ENCODE data around the gene CDHR5.

CDHR5 gene

GRCh38 chr11:620935-621814 is 3.6 kb downstream of the CDHR5 start:
- DNase-seq: no peak

GRCh38 chr11:620201-620600 is 4.6 kb downstream of the CDHR5 start:
- no peak for DNase-seq

DNA sequence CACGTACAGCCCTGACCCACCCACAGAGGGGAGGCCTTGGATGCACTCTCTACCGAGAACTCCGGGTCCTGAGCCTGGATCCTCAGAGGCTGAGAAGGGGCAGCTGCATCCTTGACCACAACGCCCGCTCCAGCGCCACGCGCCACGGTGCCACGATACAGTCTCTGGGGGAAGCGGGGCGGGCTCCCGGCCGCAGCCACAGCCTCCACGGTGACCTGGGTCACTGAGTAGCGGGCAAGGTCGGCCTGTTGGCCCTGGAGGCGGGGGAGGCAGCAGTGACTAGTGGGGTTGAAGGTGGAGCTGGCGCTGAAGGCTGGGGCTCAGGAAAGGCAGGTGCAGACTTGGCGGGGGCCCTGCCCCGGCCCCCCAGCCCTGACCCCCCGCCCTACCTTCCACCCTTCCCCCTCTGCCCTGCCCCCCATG is 5.1 kb downstream of the CDHR5 start:
- DNase-seq: no peak

DNA sequence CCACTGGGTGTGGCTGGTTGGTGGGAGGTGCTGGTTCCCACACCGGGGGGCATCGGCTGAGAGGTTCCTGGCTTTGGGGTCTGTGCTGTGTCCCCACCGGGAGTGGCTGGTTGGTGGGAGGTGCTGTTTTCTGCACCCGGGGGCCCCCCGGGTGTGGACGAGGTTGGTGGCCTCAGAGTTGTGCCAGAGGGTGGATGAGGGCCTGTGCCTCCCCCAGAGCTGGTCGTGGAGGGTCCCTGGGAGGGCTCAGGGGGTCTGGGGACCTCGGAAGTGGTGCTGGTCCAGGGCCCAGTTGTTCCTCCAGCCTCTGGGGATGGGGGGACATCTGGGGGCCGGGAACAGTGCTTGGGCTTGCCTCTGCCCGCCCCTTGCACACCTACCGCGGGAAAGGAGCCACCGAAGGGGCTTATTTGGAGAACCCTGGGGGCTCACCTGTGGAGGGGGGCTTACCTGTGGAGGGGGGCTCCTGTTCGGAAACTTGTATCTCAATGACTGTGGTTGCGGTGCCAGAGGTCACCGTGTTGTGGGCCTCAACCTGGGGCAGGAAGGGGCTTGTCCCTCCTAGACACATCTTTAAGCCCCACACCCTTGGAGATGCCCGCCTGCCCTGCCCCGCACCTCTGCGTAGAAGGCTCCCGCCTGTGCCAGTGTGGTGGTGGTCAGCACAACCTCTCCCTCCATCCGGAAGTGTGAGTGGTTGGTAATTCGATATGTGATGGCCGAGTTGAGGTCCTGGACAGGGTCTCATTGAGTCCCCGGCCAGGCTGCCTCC is 5.7 kb downstream of the CDHR5 start:
- no peak for DNase-seq

DNA sequence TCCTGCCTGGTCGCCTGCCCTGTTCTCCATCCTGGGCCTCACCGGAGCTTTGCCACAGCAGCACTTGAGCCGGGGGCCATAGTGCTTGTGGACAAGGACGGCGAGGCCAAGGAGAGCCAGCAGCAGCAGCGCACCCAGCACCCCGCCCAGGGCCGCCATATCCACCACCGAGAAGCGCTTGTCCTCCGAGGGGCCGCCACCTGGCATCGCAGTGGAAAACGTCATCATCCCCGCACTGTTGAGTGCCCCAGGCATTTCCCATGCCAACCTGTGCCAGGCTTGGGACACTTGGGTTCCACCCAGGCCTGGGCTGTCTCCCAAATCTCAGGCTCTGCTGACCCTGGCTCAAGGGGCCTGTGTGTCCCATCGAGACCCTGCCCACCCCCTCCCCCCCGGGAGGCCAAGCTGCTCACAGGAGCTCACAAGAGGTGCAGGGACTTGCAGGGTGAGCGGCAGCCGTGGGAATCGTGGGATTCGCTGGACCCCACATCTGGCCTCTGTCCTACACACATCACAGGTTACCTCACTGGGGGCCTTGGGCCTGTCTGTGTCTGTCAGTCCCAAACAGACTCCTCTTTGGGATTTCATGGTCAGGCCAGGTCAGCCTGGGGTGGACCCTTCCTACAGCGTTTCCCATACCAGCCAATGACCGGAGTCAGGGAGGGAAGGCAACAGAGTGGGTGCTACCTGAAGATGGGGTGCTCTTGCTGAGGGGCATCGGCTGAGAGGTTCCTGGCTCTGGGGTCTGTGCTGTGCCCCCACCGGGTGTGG is 6.7 kb downstream of the CDHR5 start:
- no peak for DNase-seq

DNA sequence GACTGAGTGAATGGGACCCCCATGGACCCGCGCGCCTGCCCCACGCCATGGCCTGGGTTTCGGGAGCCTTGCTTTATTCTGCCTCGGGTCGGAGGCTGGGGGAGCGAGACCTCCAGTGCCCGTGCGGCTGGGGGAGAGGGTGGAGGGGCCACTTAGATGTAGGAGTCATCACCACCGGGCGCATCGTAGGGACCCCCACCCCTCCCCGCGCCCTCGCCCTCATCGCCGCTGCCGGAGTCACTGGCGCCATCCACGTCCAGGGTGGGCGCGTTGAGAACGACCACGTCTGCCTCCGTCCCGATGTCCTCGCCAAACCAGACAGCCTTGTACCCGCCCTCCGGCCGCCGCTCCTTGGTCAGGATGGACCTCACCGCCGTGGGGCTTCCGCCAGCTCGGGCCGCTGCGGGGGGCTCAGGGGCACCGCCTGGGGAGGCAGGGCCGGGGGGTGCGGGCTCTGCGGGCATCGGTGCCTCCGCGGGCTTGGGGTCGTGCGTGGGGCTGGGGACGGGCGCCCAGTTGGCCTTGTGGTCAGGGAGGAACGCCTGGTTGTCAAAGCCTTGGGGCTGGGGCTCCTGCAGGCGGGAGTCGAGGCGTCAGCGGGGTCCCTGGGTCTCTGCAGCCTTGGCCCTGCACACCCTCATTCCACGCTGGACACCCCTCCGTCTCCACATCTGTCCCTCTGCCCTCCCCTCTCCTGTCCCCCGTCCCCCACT is 7.4 kb downstream of the CDHR5 start:
- no peak for DNase-seq

- no peak for DNase-seq
Observed at GRCh38 chr11:616320-617198, 8.2 kb downstream of the CDHR5 start.

DNA sequence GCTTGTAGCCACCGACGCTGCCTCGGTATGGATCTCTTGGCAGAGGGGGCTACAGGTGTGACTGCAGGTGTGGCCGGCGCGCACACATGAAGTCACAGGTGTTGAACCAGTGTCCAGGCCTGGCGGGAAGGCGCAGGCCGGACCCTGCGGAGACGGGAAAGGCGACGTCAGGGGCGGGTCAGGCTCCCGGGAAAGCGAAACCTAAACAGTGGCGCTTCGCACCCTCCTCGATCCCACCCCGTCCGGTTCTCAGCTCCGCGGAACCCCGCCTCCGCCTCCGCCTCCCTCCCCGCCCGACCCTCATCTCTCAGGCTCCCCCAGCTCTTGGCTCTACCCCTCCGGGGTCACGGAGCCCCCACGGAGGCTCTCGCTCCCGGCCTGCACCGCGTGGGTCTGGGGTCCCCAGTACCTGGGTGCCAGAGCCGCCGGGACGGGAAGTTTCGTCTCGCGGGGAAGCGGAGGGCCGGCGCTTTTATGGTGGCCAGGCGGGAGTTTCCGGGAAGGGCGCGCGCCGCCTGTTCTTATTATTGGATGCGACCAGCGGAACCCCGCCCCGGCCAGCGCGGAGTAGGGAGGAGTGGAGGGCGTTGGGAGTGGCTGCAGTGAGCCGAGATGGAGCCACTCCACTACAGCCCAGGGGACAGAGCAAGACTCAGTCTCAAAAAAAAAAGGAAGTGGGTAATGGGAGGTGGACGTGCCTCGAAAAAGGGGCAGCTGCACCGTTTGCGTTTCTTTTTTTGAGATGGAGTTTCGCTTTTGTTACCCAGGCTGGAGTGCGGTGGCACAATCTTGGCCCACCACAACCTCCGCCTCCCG is 9.0 kb downstream of the CDHR5 start, which contains the start of gene IRF7:
Gene IRF7 (minus strand): TSS at position 447 of the 816 bp plus-strand sequence. CDS start 586 bp downstream, outside the sequence.
- peak; percentile 89 for DNase-seq

GRCh38 chr11:614623-615503 is 9.9 kb downstream of the CDHR5 start:
- DNase-seq: no peak

- no peak for DNase-seq
Observed at GRCh38 chr11:614021-614622, 10.6 kb downstream of the CDHR5 start.

DNA sequence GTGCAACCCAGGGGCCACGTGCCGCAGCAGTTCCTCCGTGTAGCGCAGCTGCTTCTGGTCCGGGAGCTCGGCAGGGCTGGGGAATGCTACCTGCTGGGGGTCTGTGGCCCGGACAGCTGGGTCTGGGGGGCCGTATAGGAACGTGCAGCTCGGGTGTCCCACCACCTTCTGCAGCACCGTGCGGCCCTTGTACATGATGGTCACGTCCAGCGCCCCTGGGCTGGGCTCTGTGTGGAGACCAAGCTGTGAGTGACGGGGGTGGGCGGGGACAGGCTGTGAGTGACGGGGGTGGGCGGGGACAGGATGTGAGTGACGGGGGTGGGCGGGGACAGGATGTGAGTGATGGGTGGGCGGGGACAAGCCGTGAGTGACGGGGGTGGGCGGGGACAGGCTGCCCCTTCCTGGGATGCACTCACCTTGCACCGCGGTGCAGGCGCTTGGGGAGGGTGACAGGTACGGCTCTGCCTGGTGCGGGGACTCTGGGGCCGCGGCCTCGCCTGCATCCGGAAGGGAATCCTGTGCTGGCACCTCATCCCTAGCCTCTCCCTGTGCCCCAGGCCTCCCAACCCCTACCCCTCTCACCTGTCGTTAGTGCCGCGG is 11.3 kb downstream of the CDHR5 start:
- DNase-seq: peak; percentile 83

- DNase-seq: no peak
Observed at GRCh38 chr11:612961-613300, 11.8 kb downstream of the CDHR5 start.

DNA sequence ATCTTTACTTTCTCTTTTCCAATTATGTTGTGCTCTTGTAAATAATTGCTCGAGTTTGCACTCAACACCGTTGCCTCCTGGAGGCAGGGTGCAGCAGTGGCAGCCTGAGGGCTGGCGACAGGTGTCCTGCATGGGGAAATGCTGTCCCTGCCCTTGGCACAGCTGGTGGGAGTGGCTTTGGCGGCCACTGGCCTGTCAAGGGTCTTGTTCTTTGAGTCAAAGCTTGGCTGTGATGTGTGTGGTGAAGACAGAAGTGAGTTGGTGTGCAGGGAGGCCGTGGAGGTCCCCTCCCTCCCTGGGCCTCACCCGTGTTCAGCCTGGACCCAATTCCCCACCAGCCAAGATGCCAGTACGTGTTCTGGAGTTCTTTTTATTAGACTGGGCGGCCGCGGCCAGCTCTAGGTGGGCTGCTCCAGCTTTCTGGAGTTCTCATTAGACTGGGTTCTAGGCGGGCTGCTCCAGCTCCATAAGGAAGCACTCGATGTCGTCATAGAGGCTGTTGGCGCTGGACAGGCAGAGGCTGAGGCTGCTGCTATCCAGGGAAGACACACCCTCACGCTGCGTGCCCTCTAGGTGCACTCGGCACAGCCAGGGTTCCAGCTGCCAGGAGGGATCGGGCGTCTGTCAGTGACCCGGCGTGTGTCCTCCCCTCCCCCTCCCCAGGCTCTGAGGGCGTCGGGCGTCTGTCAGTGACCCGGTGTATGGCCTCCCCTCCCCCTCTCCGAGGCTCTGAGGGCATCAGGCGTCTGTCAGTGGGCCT is 12.4 kb downstream of the CDHR5 start:
- peak; percentile 43 for DNase-seq

DNA sequence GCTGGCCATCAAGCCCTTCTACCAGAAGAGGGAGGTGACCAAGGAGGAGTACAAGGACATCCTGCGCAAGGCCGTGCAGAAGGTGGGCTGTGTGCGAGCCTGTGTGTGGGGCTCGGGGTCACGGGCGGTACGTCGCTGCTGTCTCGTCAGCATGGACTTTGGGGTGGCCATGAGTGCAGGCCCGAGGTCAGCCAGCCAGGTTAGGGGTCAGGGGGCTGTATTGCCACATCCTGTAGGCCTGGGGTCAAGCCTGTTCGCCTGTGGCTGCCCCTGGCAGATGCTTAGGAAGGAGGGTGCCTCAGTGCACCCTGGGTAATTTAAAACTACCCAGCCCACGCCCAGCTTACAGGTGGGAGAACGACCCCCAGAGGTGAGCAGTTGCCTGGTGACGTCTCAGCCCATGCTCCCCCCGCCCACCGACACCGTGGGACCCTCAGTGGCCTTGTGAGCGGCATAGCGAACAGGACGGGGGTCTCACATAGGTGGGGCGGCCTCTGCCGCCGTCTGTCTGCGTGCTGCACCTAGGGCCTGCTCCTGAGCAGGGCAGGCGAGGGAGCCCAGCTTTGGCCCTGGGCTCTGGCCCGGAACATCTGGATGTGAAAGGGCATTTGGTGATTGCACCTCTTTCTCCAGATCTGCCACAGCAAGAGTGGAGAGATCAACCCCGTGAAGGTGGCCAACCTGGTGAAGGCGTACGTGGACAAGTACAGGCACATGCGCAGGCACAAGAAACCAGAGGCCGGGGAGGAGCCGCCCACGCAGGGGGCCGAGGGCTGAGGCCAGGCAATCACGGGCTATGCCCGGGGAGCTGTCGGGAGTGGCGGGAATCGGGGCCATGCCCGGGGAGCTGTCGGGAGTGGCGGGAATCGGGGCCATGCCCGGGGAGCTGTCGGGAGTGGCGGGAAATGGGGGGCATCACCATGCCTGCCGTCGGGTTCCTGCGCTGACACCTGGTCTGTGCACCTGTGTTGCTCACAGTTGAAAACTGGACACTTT is 13.5 kb downstream of the CDHR5 start:
- no peak for DNase-seq

GRCh38 chr11:610146-610801 is 14.5 kb downstream of the CDHR5 start:
- no peak for DNase-seq

GRCh38 chr11:609341-609811 is 15.4 kb downstream of the CDHR5 start:
- no peak for DNase-seq
